Ecto neural progenitor cell (in vitro differentiated cells): ENCODE data around the gene MGAT3.
"Not testable (repeated sequence)": the region's sequence is repeated elsewhere in the genome, so short reads cannot be mapped to it uniquely, and the experiment has no call there.

Source experiments
- DNase-seq: peaks from one replicate; pipeline ENCODE4 v3.0.0-alpha.2; 2018; ENCODE audit warnings: low spot score

The MGAT3 gene

DNA sequence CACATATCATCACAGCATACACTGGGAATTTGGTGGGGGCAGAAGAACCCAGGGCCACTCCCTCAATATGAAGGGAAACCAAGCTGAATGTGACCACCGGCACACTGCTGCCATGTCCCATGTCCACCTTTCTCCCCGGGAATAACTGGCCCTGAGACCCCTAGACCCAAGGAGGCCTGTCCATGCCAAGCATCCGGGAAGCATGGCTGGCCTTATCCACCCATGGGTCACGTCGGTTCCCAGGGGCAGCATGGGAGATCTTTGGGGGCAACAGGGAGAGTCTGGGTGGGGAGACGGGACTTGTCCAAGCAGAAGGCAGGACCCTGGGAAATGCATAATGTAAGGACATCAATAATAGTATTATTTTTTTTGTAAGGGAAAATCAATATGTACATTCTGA, 34.9 kb downstream of the MGAT3 start:
- no peak for DNase-seq

DNA sequence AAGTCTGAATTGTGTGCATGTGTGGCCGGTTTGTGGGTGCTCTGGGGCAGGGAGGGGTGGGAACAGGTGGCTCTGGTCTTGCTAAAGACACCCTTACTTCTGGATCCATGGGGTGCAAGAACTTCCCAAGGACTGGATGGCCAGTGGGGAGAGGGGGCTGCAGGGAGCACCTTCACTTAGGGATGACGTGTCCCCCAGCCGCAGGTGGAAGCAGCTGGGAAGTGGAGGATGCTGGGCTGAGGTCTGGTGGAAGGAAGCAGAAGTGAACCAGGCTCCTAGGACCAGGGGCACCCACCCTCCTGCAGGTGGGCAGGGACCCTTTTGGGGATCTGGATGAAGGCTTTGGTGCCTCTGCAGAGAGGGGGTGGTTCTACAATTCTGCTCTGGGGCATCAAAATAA, 35.4 kb downstream of the MGAT3 start:
- DNase-seq = no peak

DNA sequence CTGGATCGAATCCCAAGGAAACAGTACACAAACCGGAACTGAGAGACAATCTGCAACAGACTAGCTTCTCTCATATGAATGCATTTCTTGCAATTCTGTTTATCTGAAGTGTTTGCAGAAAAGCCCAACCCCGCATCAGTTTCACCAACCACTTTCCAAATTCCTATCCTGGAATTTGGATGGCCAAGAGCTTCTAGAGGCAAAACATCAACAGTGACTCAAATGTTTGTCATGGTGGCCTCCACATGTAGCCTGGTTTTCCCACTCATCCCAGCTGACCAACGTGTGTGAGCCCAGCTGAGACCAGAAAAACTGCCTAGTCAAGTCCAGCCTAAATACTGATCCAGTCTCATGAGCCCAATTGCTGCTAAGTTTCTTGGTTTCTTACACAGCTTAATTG, 36.9 kb downstream of the MGAT3 start:
- no peak for DNase-seq

DNA sequence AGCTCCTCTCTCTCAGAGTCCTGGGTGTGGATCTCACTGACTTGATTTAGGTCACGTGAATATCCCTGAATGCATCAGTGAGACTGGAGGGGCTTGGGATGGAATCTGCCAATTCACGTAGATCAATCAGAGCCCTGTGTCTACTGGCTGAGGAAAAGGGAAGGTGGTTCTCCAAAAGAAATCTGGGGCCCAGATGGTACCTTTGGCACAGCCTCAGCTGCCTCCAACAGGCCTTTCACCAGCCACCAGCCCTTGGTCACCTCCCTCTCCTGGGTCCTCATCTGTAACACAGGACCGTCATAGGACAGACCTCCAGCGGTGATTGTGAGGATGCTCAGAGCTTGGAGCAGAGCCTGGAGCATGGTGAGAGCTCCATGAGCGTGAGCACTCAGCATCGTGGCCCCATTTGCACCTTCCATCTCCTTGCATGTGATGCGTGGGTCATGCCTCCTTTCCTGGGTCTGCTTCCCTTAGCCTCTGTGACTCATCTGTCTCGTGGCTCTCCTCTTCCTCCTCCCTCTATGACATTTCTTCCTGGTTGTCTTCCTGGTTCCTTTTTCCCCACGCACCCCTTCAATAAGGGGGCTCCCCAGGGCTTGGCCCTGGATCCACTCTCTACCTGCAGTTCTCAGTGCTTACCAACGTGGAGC, 37.8 kb downstream of the MGAT3 start:
- DNase-seq = no peak

- peak; percentile 84 for DNase-seq
Observed at GRCh38 chr22:39496131-39496838, 39.5 kb downstream of the MGAT3 start.

DNA sequence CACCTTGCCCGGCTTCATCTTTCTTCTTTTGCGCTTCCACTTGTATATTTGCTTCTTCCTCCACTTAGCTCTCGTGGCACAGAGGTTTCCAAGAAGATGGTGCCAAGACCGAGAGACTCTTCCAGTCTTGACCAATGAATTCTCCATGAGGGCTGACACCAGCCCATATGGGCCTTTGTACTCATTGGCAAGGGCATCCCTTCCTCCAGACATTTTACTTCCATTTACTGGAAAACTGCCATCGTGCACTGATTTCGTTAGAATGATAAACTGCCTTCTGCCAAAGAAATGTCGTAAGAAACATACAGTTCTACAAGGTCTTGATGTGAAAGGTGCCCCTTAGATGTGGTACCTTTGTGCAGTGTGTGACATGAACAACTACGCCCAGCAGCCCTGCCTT, 40.6 kb downstream of the MGAT3 start:
- DNase-seq = no peak

GRCh38 chr22:39498368-39498767, 41.6 kb downstream of the MGAT3 start:
- no peak for DNase-seq

DNA sequence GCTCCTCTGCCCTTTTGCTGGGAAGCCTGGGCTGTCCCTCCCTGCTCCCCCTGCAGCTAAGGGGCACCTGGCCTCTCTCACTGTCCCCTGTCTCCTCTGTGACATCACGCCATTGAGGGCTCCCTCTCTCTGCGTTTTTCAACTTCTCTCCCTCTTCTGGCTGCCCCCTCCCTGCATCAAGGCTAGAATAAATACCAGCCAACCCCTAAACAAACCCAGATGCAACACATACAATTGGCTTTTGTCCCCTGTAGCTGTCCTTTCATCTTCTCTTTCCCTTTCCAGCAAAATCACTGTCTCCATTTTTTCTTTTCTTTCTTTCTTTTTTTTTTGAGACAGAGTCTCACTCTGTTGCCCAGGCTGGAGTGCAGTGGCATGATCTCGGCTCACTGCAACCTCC, 42.0 kb downstream of the MGAT3 start:
- no peak for DNase-seq

DNA sequence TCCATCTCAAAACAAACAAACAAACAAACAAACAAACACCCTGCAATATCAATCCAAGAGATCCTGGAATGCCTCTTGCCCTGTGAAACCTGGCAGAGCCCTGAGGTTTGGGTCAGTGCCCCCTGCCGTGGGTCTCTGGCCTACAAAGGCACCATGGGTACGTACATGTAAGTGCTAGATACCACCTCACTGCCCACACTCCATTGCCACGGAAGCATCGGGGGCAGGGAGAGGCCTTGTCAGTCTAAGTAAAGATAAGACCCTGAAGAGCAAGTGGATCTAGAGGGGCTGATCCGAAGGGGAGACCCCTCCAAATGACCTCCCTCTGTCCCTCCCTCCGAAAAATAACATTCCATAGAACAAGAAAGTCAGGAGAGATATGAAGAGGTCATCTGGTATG, 43.3 kb downstream of the MGAT3 start:
- no peak for DNase-seq

- DNase-seq = no peak
Observed at GRCh38 chr22:39501644-39502108, 44.9 kb downstream of the MGAT3 start.

DNA sequence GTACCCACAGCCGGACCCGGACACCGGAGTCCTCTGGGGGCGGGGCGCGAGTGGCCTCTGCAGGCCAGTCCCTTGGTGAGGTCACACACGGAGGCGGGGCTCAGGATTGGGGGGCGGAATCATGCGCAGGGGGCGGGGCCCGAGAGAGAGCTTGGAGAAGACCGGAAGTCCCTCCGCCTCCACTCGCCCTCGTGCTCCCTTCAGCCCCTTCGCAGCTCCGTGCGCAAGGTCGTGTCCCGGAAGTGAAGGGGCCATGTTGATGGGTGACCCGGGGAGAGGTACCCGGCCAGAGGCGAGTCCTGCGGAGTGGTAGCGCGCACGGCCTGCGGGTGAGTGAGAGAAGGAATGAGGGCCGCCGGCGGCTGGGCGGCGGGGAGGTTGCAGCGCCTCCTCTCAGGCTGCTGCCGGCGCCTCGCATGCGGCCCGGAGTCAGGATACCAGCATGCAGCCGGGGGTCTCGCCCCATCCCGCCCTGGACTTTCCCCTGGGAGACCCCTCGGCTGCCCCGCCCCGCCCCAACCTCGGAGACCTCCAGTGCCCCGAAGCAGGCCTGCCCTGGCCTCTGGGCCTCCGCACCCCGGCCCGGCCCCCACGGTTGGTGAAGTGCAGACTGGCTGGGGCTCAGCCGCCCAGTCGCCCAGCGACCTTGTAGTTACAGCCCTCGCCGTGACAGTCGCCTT, 45.4 kb downstream of the MGAT3 start, which contains the start of gene MIEF1:
Gene MIEF1 (plus strand): TSS at position 182 of the 680 bp plus-strand sequence. CDS start 9,005 bp downstream, outside the sequence.
- DNase-seq = peak; percentile 98

DNA sequence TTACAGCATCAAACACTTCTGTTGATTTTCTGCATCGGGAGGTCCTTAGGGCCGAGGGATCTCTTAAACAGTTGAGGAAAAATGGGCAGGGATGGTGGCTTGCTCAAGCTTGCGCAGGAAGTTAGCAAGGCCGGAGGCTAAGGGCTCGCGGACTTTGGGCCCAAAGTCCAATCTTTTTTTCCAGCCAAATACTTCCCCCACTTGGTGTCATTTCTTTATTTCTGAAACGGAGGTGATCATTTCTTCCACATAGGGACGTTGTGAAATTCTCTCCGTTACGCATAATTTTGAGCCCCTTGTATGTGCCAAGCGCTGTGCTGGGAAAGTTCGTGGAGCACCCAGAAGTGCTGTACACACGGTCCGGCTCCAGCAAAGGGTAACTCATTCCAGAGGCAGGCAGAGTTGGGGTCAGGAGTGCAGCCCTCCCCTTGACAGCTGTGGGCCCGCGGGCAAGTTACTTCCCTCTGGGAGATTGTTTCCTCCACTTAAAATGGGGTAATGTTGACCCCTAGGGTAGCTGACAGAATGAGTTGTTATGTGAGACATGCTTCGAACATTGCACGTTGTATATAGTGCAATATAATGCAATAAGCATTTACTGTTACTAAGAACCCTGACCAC, 46.1 kb downstream of the MGAT3 start:
- no peak for DNase-seq

GRCh38 chr22:39503630-39504029, 46.8 kb downstream of the MGAT3 start:
- no peak for DNase-seq

GRCh38 chr22:39504071-39504470, 47.3 kb downstream of the MGAT3 start:
- DNase-seq = no peak

DNA sequence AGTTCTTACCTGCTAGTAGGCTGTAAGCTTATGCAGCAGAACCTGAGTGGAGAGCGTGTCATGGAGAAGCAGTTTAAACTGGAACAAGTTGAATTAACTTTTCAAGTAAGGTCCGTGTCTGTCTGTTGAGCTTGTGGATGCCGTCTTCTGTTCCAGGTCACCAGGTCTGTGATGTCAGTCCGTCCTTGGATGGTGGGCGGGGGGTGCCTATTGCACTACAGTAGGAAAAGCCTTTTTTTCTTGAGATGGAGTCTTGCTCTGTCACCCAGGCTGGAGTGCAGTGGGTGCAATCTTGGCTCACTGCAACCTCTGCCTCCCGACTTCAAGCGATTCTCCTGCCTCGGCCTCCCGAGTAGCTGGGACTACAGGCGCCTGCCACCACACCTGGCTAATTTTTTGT, 50.2 kb downstream of the MGAT3 start:
- not testable (repeated sequence) for DNase-seq

- DNase-seq = no peak
Observed at GRCh38 chr22:39508393-39508792, 51.6 kb downstream of the MGAT3 start.

DNA sequence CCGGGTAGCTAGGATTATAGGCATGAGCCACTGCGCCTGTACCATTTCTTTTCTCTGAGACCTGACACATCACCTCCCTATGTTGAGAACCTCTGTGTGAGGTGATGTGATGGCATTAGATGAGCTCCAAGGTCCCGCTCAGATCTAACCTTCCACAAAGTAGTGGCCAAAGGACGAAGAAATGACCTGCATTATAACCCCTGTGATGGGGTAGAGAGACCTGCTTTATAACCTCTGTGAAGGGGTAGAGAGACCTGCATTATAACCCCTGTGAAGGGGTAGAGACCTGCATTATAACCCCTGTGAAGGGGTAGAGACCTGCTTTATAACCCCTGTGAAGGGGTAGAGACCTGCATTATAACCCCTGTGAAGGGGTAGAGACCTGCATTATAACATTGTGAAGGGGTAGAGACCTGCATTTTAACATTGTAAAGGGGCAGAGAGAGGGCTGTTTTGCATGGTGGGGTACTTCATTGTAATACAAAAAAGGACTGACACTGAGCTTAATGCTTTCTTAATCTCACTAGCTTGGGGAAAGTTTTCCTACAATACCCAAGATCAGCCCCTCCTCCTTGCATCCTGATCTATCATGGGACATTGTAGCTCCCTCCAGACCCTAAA, 53.8 kb downstream of the MGAT3 start:
- DNase-seq = no peak

- DNase-seq = no peak
Observed at GRCh38 chr22:39511226-39511625, 54.4 kb downstream of the MGAT3 start.

DNA sequence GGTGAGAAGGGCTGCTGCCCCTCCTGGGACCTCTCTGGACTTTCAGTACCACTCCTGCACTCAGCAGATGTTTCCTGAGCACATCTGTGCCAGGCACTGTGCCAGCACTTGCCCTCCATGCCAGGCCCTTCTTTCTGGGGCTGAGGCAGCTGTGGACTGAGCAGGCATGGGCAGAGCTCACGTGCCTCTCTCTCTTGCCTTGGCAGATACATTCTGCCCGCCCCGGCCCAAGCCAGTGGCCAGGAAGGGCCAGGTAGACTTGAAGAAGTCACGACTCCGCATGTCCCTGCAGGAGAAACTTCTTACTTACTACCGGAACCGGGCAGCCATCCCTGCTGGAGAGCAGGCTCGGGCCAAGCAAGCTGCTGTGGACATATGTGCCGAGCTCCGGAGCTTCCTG, 55.2 kb downstream of the MGAT3 start:
- no peak for DNase-seq

- DNase-seq = no peak
Observed at GRCh38 chr22:39513791-39514190, 57.0 kb downstream of the MGAT3 start.

DNA sequence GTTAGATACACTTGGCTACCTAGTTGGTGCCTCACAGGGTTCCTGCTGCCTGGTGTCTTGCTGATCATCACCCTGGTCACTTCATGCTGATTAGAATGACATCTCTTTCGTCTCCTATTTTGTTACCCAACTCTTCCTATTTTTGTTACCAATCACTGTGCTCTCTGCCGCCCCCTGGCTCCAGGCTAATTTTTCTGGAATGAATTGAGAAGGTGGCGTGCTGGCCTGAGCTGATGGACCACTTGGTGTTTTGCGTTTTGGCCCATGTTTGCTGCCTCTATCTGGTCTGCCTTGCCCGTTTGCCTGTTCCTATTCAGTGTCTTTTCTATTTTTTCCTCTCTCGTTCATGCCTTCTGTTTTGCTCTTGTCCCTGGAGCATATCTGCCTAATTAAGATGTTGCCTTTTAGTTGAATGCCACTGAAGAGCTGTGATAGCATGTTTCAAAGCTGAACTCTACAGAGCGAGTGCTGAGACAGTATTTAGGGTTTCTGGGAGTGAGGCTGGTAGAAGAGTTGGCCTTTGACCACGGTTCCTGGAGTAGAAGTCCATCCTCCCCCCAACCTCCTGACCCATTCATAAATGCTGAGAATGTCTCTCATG, 57.7 kb downstream of the MGAT3 start:
- DNase-seq = no peak
